ENCODE data around the gene LANCL3. TPM values are rescaled to one million over a fixed set of nuclear protein-coding genes. Genes with fewer than 3 reads are reported as not detected.

LANCL3 gene
- total RNA-seq, 2 experiments from 2014 or later = 0.04 TPM; not detected in 1

DNA sequence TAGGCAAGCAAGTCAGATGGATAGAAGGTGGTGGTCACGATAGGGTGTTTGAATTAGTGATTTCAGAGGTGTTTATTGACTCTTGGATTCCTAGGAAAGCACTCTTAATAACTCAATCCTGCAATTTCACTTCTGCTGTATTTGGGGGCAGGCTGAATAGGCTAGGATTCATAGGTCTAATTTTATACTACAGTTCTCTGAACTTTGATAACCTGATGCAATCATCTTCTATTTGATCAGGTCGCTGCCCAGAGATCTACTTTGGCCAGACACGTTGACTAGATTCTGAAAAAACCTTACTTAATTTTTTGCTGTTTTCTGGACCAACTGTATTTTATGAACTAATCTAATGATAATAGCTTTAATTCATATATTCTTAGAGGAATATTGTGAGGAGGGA is 140.5 kb downstream of the LANCL3 start:
- H3K4me1 ChIP-seq (ENCODE audit: insufficient read depth, low read length, poor library complexity, severe bottlenecking) = no peaks in the 10 kb centered on the region
- no peak for DNase-seq (ENCODE audit: low spot score)
- no peaks in the 10 kb centered on the region for H3K79me2 ChIP-seq (ENCODE audit: insufficient read depth, low read depth, low read length)
- TF ChIP-seq, protein P1, sequence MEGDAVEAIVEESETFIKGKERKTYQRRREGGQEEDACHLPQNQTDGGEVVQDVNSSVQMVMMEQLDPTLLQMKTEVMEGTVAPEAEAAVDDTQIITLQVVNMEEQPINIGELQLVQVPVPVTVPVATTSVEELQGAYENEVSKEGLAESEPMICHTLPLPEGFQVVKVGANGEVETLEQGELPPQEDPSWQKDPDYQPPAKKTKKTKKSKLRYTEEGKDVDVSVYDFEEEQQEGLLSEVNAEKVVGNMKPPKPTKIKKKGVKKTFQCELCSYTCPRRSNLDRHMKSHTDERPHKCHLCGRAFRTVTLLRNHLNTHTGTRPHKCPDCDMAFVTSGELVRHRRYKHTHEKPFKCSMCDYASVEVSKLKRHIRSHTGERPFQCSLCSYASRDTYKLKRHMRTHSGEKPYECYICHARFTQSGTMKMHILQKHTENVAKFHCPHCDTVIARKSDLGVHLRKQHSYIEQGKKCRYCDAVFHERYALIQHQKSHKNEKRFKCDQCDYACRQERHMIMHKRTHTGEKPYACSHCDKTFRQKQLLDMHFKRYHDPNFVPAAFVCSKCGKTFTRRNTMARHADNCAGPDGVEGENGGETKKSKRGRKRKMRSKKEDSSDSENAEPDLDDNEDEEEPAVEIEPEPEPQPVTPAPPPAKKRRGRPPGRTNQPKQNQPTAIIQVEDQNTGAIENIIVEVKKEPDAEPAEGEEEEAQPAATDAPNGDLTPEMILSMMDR (conservative IDR thresholded peaks at IDR 0.05; ENCODE audit: low read length) = no peak
- TF ChIP-seq EZH2phosphoT487 (IDR thresholded peaks at IDR 0.05; ENCODE audit: borderline replicate concordance, low read depth, low read length) = no peak
- no peaks in the 10 kb centered on the region for H4K20me1 ChIP-seq (ENCODE audit: insufficient read depth, low read length)
- H3K9me3 ChIP-seq (ENCODE audit: low read length) = no peaks in the 10 kb centered on the region
- intact Hi-C loops (cut with micrococcal nuclease; ENCODE audit: unreplicated experiment) = no loop called here
- CTCF ChIA-PET (ENCODE audit: unreplicated experiment) = no interaction called here
- POLR2A ChIA-PET = interaction anchor here (0.6 to 0.9 kb wide), 3 partner anchors 10 to 26 kb away, joined by 3 read pairs; no protein-coding TSS in a partner anchor
- no peak overlapping the region for H3K4me3 ChIP-seq (ENCODE audit: low read depth, low read length, poor library complexity, severe bottlenecking)
- no peak overlapping the region for H3K4me2 ChIP-seq (ENCODE audit: low read length)
- H3K9me2 ChIP-seq (ENCODE audit: insufficient read depth, low read length) = no peaks in the 10 kb centered on the region
- no TSS peak for BruUV-seq (replicated peaks)
- H3K27ac ChIP-seq (ENCODE audit: low read depth, low read length, poor library complexity, severe bottlenecking) = no peak overlapping the region
- H2AFZ ChIP-seq (ENCODE audit: low read length) = no peak overlapping the region
- H3K36me3 ChIP-seq (ENCODE audit: insufficient read depth, low read length) = no peaks in the 10 kb centered on the region

- intact Hi-C loops (cut with micrococcal nuclease; ENCODE audit: unreplicated experiment) = no loop called here
- BruUV-seq (replicated peaks) = no TSS peak
- H3K9me2 ChIP-seq (ENCODE audit: insufficient read depth, low read length) = no peaks in the 10 kb centered on the region
- H3K9me3 ChIP-seq (ENCODE audit: low read length) = no peaks in the 10 kb centered on the region
- no peak for TF ChIP-seq EZH2phosphoT487 (IDR thresholded peaks at IDR 0.05; ENCODE audit: borderline replicate concordance, low read depth, low read length)
- TF ChIP-seq, protein P1 (conservative IDR thresholded peaks at IDR 0.05; ENCODE audit: low read length) = no peak
- H2AFZ ChIP-seq (ENCODE audit: low read length) = no peak overlapping the region
- no peaks in the 10 kb centered on the region for H3K79me2 ChIP-seq (ENCODE audit: insufficient read depth, low read depth, low read length)
- no peaks in the 10 kb centered on the region for H4K20me1 ChIP-seq (ENCODE audit: insufficient read depth, low read length)
- CTCF ChIA-PET (ENCODE audit: unreplicated experiment) = no interaction called here
- DNase-seq (ENCODE audit: low spot score) = no peak
- H3K4me3 ChIP-seq (ENCODE audit: low read depth, low read length, poor library complexity, severe bottlenecking) = no peak overlapping the region
- no peak overlapping the region for H3K27ac ChIP-seq (ENCODE audit: low read depth, low read length, poor library complexity, severe bottlenecking)
- H3K36me3 ChIP-seq (ENCODE audit: insufficient read depth, low read length) = no peaks in the 10 kb centered on the region
- POLR2A ChIA-PET = interaction anchor here (0.6 to 0.9 kb wide), 2 partner anchors 9 to 26 kb away, joined by 3 read pairs; no protein-coding TSS in a partner anchor
- H3K4me1 ChIP-seq (ENCODE audit: insufficient read depth, low read length, poor library complexity, severe bottlenecking) = no peaks in the 10 kb centered on the region
- H3K4me2 ChIP-seq (ENCODE audit: low read length) = no peak overlapping the region
These were observed 141.0 kb downstream of the LANCL3 start for GRCh38 chrX:37712458-37712857.

DNA sequence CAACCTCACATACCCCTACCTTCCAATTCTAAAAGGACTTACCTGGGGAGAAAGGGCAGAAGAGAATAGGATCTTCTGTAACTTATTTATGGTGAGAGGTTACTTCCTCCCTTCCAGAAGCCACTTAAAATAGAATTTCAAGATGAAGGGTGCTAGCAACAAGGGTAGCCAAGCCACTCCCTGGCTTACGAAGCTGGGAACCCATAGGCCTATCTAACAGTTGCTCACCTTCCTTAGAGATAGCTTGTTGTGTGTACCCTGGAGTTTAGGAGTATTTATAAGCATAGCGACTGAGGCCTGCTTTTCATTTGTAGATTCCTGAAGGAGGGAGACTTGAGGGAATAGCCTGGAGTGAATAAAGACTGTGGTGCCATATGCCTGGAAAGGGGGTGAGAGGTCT is 143.0 kb downstream of the LANCL3 start:
- H3K4me2 ChIP-seq (ENCODE audit: low read length) = no peak overlapping the region
- no peak overlapping the region for H2AFZ ChIP-seq (ENCODE audit: low read length)
- CTCF ChIA-PET (ENCODE audit: unreplicated experiment) = no interaction called here
- BruUV-seq (replicated peaks) = no TSS peak
- no peak overlapping the region for H3K4me3 ChIP-seq (ENCODE audit: low read depth, low read length, poor library complexity, severe bottlenecking)
- no peaks in the 10 kb centered on the region for H3K9me3 ChIP-seq (ENCODE audit: low read length)
- DNase-seq (ENCODE audit: low spot score) = no peak
- H3K9me2 ChIP-seq (ENCODE audit: insufficient read depth, low read length) = no peaks in the 10 kb centered on the region
- intact Hi-C loops (cut with micrococcal nuclease; ENCODE audit: unreplicated experiment) = no loop called here
- H3K27ac ChIP-seq (ENCODE audit: low read depth, low read length, poor library complexity, severe bottlenecking) = no peak overlapping the region
- H3K4me1 ChIP-seq (ENCODE audit: insufficient read depth, low read length, poor library complexity, severe bottlenecking) = no peaks in the 10 kb centered on the region
- TF ChIP-seq, protein P1 (conservative IDR thresholded peaks at IDR 0.05; ENCODE audit: low read length) = no peak
- no peak for TF ChIP-seq EZH2phosphoT487 (IDR thresholded peaks at IDR 0.05; ENCODE audit: borderline replicate concordance, low read depth, low read length)
- H4K20me1 ChIP-seq (ENCODE audit: insufficient read depth, low read length) = no peaks in the 10 kb centered on the region
- POLR2A ChIA-PET = no interaction called here
- H3K79me2 ChIP-seq (ENCODE audit: insufficient read depth, low read depth, low read length) = no peaks in the 10 kb centered on the region
- no peaks in the 10 kb centered on the region for H3K36me3 ChIP-seq (ENCODE audit: insufficient read depth, low read length)

Measured in OCI-LY7 (cell line).